H1 (cell line): ENCODE data around the gene KRTAP10-5. TPM values are rescaled to one million over a fixed set of nuclear protein-coding genes. Genes with fewer than 3 reads are reported as not detected.

Experiments used
- BRCA1 ChIP-seq: IDR thresholded peaks from 2 replicates; pipeline ENCODE4 v1.6.1; 2012; ENCODE audit warnings: low read depth, low read length, improper control_type of control experiment
- CTBP2 ChIP-seq: IDR thresholded peaks from 2 replicates; pipeline ENCODE4 v1.7.0; 2011; ENCODE audit warnings: borderline replicate concordance, mild to moderate bottlenecking, moderate library complexity, mixed read lengths, low read length; ENCODE audit not compliant: insufficient read depth, insufficient read length
- EGR1 ChIP-seq: IDR thresholded peaks from 2 replicates; pipeline ENCODE4 v1.6.1; 2011; ENCODE audit warnings: low read depth, low read length, borderline replicate concordance
- EP300 ChIP-seq, 2 experiments: IDR thresholded peaks; 1 replicate in 1 of 2; 2 replicates in 1 of 2; pipeline ENCODE4 v1.6.1; 2011 to 2012; ENCODE audit warnings: low read depth in 2 of 2, low read length in 2 of 2, mild to moderate bottlenecking in 2 of 2, borderline replicate concordance in 1 of 2, inconsistent platforms in 1 of 2, moderate library complexity in 1 of 2
- POU5F1 ChIP-seq: IDR thresholded peaks from 2 replicates; pipeline ENCODE4 v1.6.1; 2011; ENCODE audit warnings: low read depth, mild to moderate bottlenecking, low read length, moderate library complexity
- RNF2 ChIP-seq: fragments of 200-900, 300-1000 bp; sonication (generic); IDR thresholded peaks from 2 replicates; pipeline ENCODE4 v1.7.1; 2016; ENCODE audit warnings: borderline replicate concordance, low read depth, mild to moderate bottlenecking, antibody characterized with exemption, low read length; ENCODE audit not compliant: poor library complexity, severe bottlenecking; ENCODE audit errors: missing control alignments
- SIN3A ChIP-seq, 2 experiments: IDR thresholded peaks in 1 of 2; conservative IDR thresholded peaks in 1 of 2; 2 replicates each; pipeline ENCODE4 v1.6.1; 2011 to 2012; ENCODE audit warnings: low read length in 2 of 2, improper control_type of control experiment in 1 of 2, low read depth in 1 of 2, mild to moderate bottlenecking in 1 of 2
- SIX5 ChIP-seq: IDR thresholded peaks from 2 replicates; pipeline ENCODE4 v1.6.1; 2011; ENCODE audit warnings: mild to moderate bottlenecking, low read depth, low read length
- polyA plus RNA-seq, 7 experiments: library from polyadenylated mRNA; depleted of rRNA in 3 of 7; stranded (reverse) in 5 of 7; unstranded in 2 of 7; fragments of >200 nt in 5 of 7; fragments of 200-250 nt in 2 of 7; gene quantifications; 1 replicate in 5 of 7; 2 replicates in 1 of 7; 4 replicates in 1 of 7; pipeline versions ENCODE4 v1.2.1 to v1.2.3, GENCODE V29; 2011 to 2013; ENCODE audit warnings: missing spikeins in 2 of 7, mixed read lengths in 2 of 7
- total RNA-seq: library from RNA; stranded (reverse); fragmentation: NEBNext Ultra II Directional; extraction: Animal tissue kit (Norgen Biotek cat#: 25700); gene quantifications from 2 replicates; pipeline ENCODE4 v1.2.1, GENCODE V29; 2021

KRTAP10-5 gene
- total and polyA plus RNA-seq, 2 of the 8 experiments (the other 6 are each of a cell fraction or from before 2014, with no cell fraction given), result 0.09 TPM; not detected in 1

DNA sequence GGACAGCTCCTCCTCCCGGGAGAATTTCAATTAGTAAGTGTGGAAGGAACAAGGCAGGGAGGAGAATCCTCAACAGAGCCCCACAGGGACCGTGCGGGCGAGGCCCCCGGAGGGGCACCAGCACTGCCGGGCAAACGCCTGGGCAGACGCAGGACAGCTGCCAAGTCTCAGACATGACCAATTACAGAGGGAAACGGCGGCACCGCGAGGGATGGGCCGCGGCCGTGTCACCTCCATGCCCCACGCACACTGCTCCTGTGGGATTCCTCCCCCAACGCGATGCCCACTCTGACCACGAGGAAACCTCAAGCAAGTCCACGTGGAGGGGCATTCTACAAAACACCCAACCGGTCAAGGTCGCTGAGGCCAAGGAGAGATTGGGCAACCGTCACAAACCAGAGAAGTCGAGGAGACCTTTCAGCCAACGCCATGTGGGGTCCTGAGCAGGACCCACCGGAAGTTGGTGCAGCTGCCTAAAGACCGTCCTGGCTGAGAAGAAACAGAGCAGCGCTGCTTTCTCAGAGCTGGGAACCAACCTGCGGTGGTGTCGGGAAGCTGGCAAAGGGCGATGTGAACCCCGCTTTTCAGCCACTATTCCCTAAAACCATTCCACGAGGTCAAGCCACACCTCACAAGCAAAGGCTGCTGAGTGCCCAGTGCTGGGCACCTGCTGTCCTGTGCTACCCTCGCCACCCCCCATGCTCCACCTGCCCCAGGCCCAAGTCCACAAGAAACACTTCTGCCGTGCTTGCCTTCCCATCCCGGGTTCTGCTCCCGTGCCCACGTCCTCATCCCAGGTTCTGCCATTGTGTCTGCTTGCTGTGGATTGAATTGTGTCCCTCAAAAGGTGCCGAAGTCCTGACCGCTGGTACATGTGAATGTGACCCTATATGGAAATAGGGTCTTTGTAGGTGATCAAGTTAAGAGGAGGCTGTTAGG lies 8.3 kb downstream of the KRTAP10-5 start (continued):
- no peak for TF ChIP-seq CTBP2
- TF ChIP-seq BRCA1, result no peak
- TF ChIP-seq SIN3A (conservative IDR thresholded peaks at IDR 0.05 in 1 of 2, IDR thresholded peaks at IDR 0.05 in 1 of 2; ENCODE audit: low read depth in 1 of 2, low read length in 2 of 2), result no peak
- TF ChIP-seq EP300 (IDR thresholded peaks at IDR 0.05; ENCODE audit: borderline replicate concordance in 1 of 2, low read depth in 2 of 2, low read length in 2 of 2), result no peak
- TF ChIP-seq RNF2, result no peak
- TF ChIP-seq POU5F1, result no peak
- no peak for TF ChIP-seq SIX5
- TF ChIP-seq EGR1, result no peak
